Trophoblast cell (in vitro differentiated cells and primary cell): ENCODE data around the gene LELP1.
"Not testable (repeated sequence)": the region's sequence is repeated elsewhere in the genome, so short reads cannot be mapped to it uniquely, and the experiment has no call there.

ENCODE experiments used
- DNase-seq, 2 donors: peaks; one replicate each; pipeline ENCODE4 v3.0.0-alpha.2; 2016
- H2AFZ ChIP-seq: 2 replicates; pipeline ENCODE4 v1.6.1; 2013; ENCODE audit warnings: low read length, moderate library complexity, mild to moderate bottlenecking; ENCODE audit not compliant: insufficient read depth, poor library complexity
- H2AK5ac ChIP-seq: 2 replicates; pipeline ENCODE4 v1.6.1; 2013; ENCODE audit warnings: mild to moderate bottlenecking, low read length
- H2BK120ac ChIP-seq: 2 replicates; pipeline ENCODE4 v1.6.1; 2013; ENCODE audit warnings: low read length, mild to moderate bottlenecking, moderate library complexity; ENCODE audit not compliant: insufficient read depth, poor library complexity
- H2BK12ac ChIP-seq: 2 replicates; pipeline ENCODE4 v1.6.1; 2013; ENCODE audit warnings: mild to moderate bottlenecking, low read length, moderate library complexity
- H2BK5ac ChIP-seq: 2 replicates; pipeline ENCODE4 v1.6.1; 2013; ENCODE audit warnings: low read length, low read depth, moderate library complexity, mild to moderate bottlenecking; ENCODE audit not compliant: poor library complexity
- H3K14ac ChIP-seq: 2 replicates; pipeline ENCODE4 v1.6.1; 2013; ENCODE audit warnings: mild to moderate bottlenecking, low read length
- H3K18ac ChIP-seq: 2 replicates; pipeline ENCODE4 v1.6.1; 2013; ENCODE audit warnings: mild to moderate bottlenecking, low read length
- H3K23ac ChIP-seq: 2 replicates; pipeline ENCODE4 v1.6.1; 2013; ENCODE audit warnings: low read length
- H3K27ac ChIP-seq: 2 replicates; pipeline ENCODE4 v1.5.1; 2013; ENCODE audit warnings: low read depth, mild to moderate bottlenecking, inconsistent platforms, low read length, moderate library complexity
- H3K27me3 ChIP-seq: 2 replicates; pipeline ENCODE4 v1.6.1; 2013; ENCODE audit warnings: inconsistent platforms, mild to moderate bottlenecking, low read length, moderate library complexity; ENCODE audit not compliant: insufficient read depth
- H3K36me3 ChIP-seq, 2 experiments: 1 replicate in 1 of 2; 2 replicates in 1 of 2; pipeline ENCODE4 v1.6.1; 2013; ENCODE audit warnings: low read length in 2 of 2, mild to moderate bottlenecking in 2 of 2, moderate library complexity in 1 of 2; ENCODE audit not compliant: insufficient read depth in 2 of 2, control insufficient read depth in 1 of 2
- H3K4ac ChIP-seq: 2 replicates; pipeline ENCODE4 v1.6.1; 2013; ENCODE audit warnings: low read depth, mild to moderate bottlenecking, low read length, moderate library complexity
- H3K4me1 ChIP-seq, 2 experiments: 1 replicate in 1 of 2; 2 replicates in 1 of 2; pipeline ENCODE4 v1.6.1; 2013; ENCODE audit warnings: low read length in 2 of 2, mild to moderate bottlenecking in 2 of 2, moderate library complexity in 1 of 2; ENCODE audit not compliant: insufficient read depth in 2 of 2, control insufficient read depth in 1 of 2
- H3K4me2 ChIP-seq: 2 replicates; pipeline ENCODE4 v1.6.1; 2013; ENCODE audit warnings: inconsistent platforms, mild to moderate bottlenecking, low read length, moderate library complexity
- H3K4me3 ChIP-seq: 2 replicates; pipeline ENCODE4 v1.5.1; 2013; ENCODE audit warnings: mild to moderate bottlenecking, low read depth, low read length, inconsistent platforms
- H3K79me1 ChIP-seq: one replicate; pipeline ENCODE4 v1.6.1; 2013; ENCODE audit warnings: low read length
- H3K79me2 ChIP-seq: 2 replicates; pipeline ENCODE4 v1.6.1; 2013; ENCODE audit warnings: low read length, mild to moderate bottlenecking; ENCODE audit not compliant: control insufficient read depth, insufficient read depth, poor library complexity
- H3K9ac ChIP-seq: 2 replicates; pipeline ENCODE4 v1.6.1; 2013; ENCODE audit warnings: mild to moderate bottlenecking, low read length
- H3K9me3 ChIP-seq: 2 replicates; pipeline ENCODE4 v1.6.1; 2013; ENCODE audit warnings: low read depth, mild to moderate bottlenecking, control low read depth, inconsistent platforms, low read length; ENCODE audit not compliant: insufficient read depth
- H4K12ac ChIP-seq: 2 replicates; pipeline ENCODE4 v1.6.1; 2013; ENCODE audit warnings: low read depth, mild to moderate bottlenecking, low read length, moderate library complexity
- H4K8ac ChIP-seq: 2 replicates; pipeline ENCODE4 v1.6.1; 2013; ENCODE audit warnings: low read depth, mild to moderate bottlenecking, low read length, moderate library complexity
- H4K91ac ChIP-seq: one replicate; pipeline ENCODE4 v1.6.1; 2013; ENCODE audit warnings: low read depth, mild to moderate bottlenecking, low read length, moderate library complexity
- WGBS: extraction: QIAGEN DNeasy Blood & Tissue Kit; methylation state at CpG from one replicate; pipeline ENCODE4 v1.1.7; 2013; ENCODE audit warnings: missing lambda C conversion rate; ENCODE audit not compliant: insufficient read length, insufficient coverage; ENCODE audit errors: extremely low coverage; 5-methylcytosine and 5-hydroxymethylcytosine counted together

Gene LELP1

GRCh38 chr1:153227810-153228209, 24.6 kb downstream of the LELP1 start:
- no peaks in the 10 kb centered on the region for H3K27me3 ChIP-seq
- no peaks in the 10 kb centered on the region for H3K4me1 ChIP-seq
- no peak overlapping the region for H2BK5ac ChIP-seq
- no peaks in the 10 kb centered on the region for H3K79me2 ChIP-seq
- no peak overlapping the region for H2AK5ac ChIP-seq
- H4K12ac ChIP-seq = no peak overlapping the region
- no peak overlapping the region for H4K91ac ChIP-seq
- no CpG with 5 or more reads among the region's 2 CpGs for WGBS
- H3K36me3 ChIP-seq = no peaks in the 10 kb centered on the region
- no peak overlapping the region for H3K9ac ChIP-seq
- no peak overlapping the region for H3K27ac ChIP-seq
- no peak overlapping the region for H3K23ac ChIP-seq
- H3K4ac ChIP-seq = no peak overlapping the region
- no peak overlapping the region for H4K8ac ChIP-seq
- H3K4me3 ChIP-seq = no peak overlapping the region
- no peak overlapping the region for H2AFZ ChIP-seq
- no peaks in the 10 kb centered on the region for H3K79me1 ChIP-seq
- H2BK120ac ChIP-seq = no peak overlapping the region
- no peak for DNase-seq
- no peak overlapping the region for H3K18ac ChIP-seq
- H3K4me2 ChIP-seq = no peak overlapping the region
- no peaks in the 10 kb centered on the region for H3K9me3 ChIP-seq
- no peak overlapping the region for H3K14ac ChIP-seq
- no peak overlapping the region for H2BK12ac ChIP-seq

GRCh38 chr1:153228491-153228890, 25.3 kb downstream of the LELP1 start:
- no peak overlapping the region for H2BK5ac ChIP-seq
- H3K14ac ChIP-seq = no peak overlapping the region
- no peaks in the 10 kb centered on the region for H3K27me3 ChIP-seq
- H3K4me3 ChIP-seq = no peak overlapping the region
- no peak overlapping the region for H3K27ac ChIP-seq
- H3K36me3 ChIP-seq = no peaks in the 10 kb centered on the region
- no peak overlapping the region for H3K4ac ChIP-seq
- no peak overlapping the region for H3K9ac ChIP-seq
- H4K91ac ChIP-seq = no peak overlapping the region
- H2AK5ac ChIP-seq = no peak overlapping the region
- no peak overlapping the region for H3K23ac ChIP-seq
- no peak overlapping the region for H4K12ac ChIP-seq
- H3K9me3 ChIP-seq = no peaks in the 10 kb centered on the region
- H3K18ac ChIP-seq = no peak overlapping the region
- no peak overlapping the region for H3K4me2 ChIP-seq
- no CpG with 5 or more reads among the region's 1 CpG for WGBS
- H2AFZ ChIP-seq = no peak overlapping the region
- H2BK12ac ChIP-seq = no peak overlapping the region
- H3K79me1 ChIP-seq = no peaks in the 10 kb centered on the region
- no peak overlapping the region for H4K8ac ChIP-seq
- H3K79me2 ChIP-seq = no peaks in the 10 kb centered on the region
- no peak for DNase-seq
- no peak overlapping the region for H2BK120ac ChIP-seq
- no peaks in the 10 kb centered on the region for H3K4me1 ChIP-seq

GRCh38 chr1:153229076-153229829, 26.0 kb downstream of the LELP1 start:
- H3K18ac ChIP-seq, H3K9me3 ChIP-seq, H4K8ac ChIP-seq, H4K91ac ChIP-seq, H2BK5ac ChIP-seq, H2AK5ac ChIP-seq, H3K23ac ChIP-seq, H2BK12ac ChIP-seq, H3K79me2 ChIP-seq, H3K27ac ChIP-seq, H3K9ac ChIP-seq, H2AFZ ChIP-seq, H3K27me3 ChIP-seq, H3K4ac ChIP-seq, H3K79me1 ChIP-seq, H3K4me1 ChIP-seq, H3K36me3 ChIP-seq, H3K4me3 ChIP-seq, H4K12ac ChIP-seq, DNase-seq, H2BK120ac ChIP-seq, H3K4me2 ChIP-seq, H3K14ac ChIP-seq: not testable (repeated sequence)
- WGBS = no CpG with 5 or more reads among the region's 12 CpGs

- DNase-seq = no peak
- Histone ChIP-seq H3K9me3 (no peaks in the 10 kb centered on the region), H3K27ac (no peak overlapping the region), H3K14ac (no peak overlapping the region), H2AFZ (no peak overlapping the region), H3K18ac (no peak overlapping the region), H3K4me2 (no peak overlapping the region), H3K9ac (no peak overlapping the region), H4K12ac (no peak overlapping the region), H2BK12ac (no peak overlapping the region), H3K79me1 (no peaks in the 10 kb centered on the region), H4K8ac (no peak overlapping the region), H2AK5ac (no peak overlapping the region), H2BK5ac (no peak overlapping the region), H3K4me3 (no peak overlapping the region), H4K91ac (no peak overlapping the region), H3K4ac (no peak overlapping the region), H3K27me3 (no peaks in the 10 kb centered on the region), H3K23ac (no peak overlapping the region), H3K79me2 (no peaks in the 10 kb centered on the region), H3K4me1 (no peaks in the 10 kb centered on the region), H3K36me3 (no peaks in the 10 kb centered on the region), H2BK120ac (no peak overlapping the region)
- no CpG with 5 or more reads among the region's 4 CpGs for WGBS
Measured at GRCh38 chr1:153231363-153231762, 28.1 kb downstream of the LELP1 start.
